Activated CD8-positive, alpha-beta memory T cell treated with anti-CD3 and anti-CD28 coated beads for 48 hours (primary cell): ENCODE measurements around the gene KDM8.

Experiments
- DNase-seq, 3 experiments: peaks; one replicate each; pipeline ENCODE4 v3.0.0-alpha.2; 2020; ENCODE audit warnings: low read depth in 2 of 3, low spot score in 2 of 3

KDM8 gene

DNA sequence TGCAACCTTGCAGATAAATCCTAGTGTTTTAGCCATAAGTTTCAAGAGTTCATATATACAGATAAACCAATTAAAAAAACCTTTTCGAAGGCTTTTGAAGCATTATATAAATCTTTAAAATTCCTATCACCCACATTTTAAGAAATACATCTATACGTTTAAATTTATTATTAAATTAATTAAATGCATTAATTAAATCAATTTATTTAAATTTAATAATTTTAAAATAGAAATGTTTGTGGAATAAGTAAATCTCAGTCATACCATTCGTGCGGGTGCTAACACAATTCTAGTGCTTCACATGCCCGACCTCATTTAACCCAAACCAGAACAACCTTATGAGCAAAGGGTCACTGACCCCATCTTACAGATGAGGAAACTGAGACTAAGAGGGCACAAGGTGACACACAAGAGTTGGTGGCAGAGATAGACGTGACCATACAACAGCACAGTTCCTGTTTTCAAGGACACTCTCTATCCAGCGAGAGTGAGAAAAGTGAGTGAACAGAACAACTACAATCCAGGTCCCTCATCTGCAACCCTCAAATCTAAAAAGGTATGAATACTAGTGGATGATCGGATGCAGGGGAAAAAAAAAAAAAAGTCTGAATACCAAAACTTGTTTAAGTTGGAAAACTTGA is 63.8 kb downstream of the KDM8 start:
- DNase-seq: no peak

DNA sequence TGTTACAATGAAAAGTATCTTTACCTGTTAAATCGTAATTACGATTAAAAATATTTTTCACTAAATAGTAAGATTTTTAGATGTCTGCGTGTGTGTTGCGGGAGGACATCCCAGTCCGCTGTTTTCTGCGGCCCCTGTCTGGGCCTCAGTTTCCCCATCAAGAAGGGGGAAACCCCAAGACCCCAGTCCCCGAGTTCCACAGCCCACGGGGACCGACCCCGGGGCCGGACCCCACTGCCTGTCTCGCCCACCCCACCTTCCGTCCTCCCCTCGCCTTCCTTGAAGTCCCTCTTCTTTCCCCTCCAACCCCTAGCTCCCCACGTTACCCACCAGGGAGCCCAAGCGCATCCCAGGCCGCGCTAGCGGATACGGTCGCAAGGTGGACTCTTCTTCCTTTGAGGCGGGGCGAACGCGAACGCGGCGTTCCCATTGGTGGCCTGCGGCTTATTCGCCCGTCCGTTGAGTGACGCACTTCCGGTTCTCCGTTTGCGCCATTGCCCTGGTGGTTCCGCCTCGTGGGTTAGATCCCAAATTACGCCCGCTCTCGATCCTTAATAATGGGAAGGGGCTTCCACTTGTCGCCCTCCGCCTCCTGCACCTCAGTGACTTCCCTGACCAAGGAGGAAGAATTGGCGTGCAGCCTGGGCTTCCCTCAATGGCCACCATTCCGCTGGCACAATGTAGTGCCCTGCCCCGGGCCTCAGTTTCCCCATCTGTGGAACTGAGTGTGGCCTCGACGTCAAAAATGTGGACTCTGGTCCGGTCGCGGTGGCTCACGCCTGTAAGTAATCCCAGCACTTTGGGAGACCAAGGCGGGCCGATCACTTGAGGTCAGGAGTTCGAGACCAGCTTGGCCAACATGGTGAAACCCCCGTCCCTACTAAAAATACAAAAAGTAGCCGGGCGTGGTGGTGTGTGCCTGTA is 65.3 kb downstream of the KDM8 start, which contains the start of gene NSMCE1:
NSMCE1 (minus strand) TSS at position 397 of the 924 bp plus-strand sequence. CDS start 11,202 bp downstream, outside the sequence.
- DNase-seq: peak; percentile 87 to 95 (median 91)

DNA sequence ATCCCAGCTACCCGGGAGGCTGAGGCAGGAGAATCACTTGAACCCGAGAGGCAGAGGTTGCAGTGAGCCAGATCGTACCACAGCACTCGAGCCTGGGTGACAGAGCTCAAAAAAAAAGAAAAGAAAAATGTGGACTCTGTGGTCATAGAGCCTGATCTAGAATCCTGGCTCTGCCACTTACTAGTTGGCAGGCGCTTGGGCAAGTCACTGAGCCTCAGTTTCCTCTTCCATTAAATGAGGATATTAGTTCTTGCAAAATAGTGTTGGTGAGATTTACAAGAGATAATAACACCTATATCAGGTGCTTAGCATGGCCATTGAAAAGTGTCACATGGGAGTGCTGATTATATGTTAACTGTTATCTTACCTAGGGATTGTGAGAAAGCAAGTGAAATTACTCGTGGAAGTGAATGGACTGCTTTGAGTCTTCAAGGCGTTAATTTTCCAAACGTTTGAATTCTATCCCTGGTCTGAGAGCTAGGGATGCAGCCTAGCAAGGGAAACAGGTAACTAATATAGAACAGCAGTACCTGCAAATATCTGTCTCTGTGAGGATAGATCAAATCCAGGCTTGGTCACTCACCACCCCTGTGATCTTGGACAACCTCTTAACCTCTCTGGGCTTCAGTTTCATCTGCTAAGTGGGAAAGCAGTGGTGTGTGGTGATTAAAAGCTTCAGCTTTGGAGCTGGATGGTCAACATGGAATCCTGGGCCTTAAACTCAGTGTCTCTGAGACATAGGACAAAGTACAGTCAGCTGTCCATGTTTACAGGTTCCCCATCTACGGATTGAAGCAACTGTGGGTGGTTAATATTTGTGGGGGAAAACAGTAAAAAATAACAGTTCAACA is 66.2 kb downstream of the KDM8 start:
- DNase-seq: no peak

DNA sequence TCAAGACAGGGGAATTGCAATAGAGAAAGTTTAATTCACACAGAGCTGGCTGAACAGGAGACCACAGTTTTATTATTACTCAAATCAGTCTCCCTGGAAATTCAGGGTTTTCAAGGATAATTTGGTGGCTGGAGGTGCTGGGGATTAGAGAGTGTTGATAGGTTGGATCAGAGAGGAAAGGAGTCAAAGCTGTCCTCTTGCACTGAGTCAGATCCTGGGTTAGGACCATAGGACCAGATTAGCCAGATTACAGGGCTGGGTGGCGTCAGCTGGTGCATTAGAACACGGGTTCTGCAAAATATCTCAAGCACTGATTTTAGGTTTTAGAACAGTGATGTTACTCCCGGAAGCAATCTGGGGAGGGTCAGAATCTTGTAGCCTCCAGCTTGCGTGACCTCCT is 67.0 kb downstream of the KDM8 start:
- no peak for DNase-seq
